Activated naive CD4-positive, alpha-beta T cell treated with anti-CD3 and anti-CD28 coated beads, Interleukin-2, amount 10 ng/mL, durations not matched to agents 7 days and 5 days (primary cell): ENCODE results near the gene SLC35F3.

ENCODE experiments used
- CTCF ChIA-PET: fragments of 350-600 bp; sonication (Branson Sonifier 250); formaldehyde crosslinking; loops from one replicate; lab custom pipeline; 2021; ENCODE audit warnings: antibody characterized with exemption; lab: Charles Lee
- DNase-seq: peaks from one replicate; pipeline ENCODE4 v3.0.0-alpha.2; 2020
- H3K27ac Mint-ChIP-seq: one replicate; pipeline ENCODE4 v1.8.0; 2021; ENCODE audit warnings: mild to moderate bottlenecking, moderate library complexity, mixed read lengths
- H3K27me3 Mint-ChIP-seq: one replicate; pipeline ENCODE4 v1.8.0; 2021; ENCODE audit warnings: mild to moderate bottlenecking, mixed read lengths
- H3K36me3 Mint-ChIP-seq: one replicate; pipeline ENCODE4 v1.8.0; 2021; ENCODE audit warnings: mixed read lengths
- H3K4me1 Mint-ChIP-seq: one replicate; pipeline ENCODE4 v1.8.0; 2021; ENCODE audit warnings: mixed read lengths
- H3K4me3 Mint-ChIP-seq: one replicate; pipeline ENCODE4 v1.8.0; 2021; ENCODE audit warnings: mild to moderate bottlenecking, moderate library complexity, mixed read lengths
- H3K9me3 Mint-ChIP-seq: one replicate; pipeline ENCODE4 v1.8.0; 2021; ENCODE audit warnings: mixed read lengths

Gene SLC35F3

GRCh38 chr1:234302354-234302962 lies 398.0 kb downstream of the SLC35F3 start:
- H3K27me3 Mint-ChIP-seq: peaks cover 9% of the 10 kb centered on the region
- CTCF ChIA-PET: interaction anchor here (1.0 to 1.5 kb wide), 3 partner anchors 9 to 149 kb away, joined by 3 read pairs; no protein-coding TSS in a partner anchor
- peaks cover 1% of the 10 kb centered on the region for H3K36me3 Mint-ChIP-seq
- H3K4me3 Mint-ChIP-seq: no peak overlapping the region
- H3K27ac Mint-ChIP-seq: no peak overlapping the region
- H3K4me1 Mint-ChIP-seq: no peaks in the 10 kb centered on the region
- H3K9me3 Mint-ChIP-seq: no peaks in the 10 kb centered on the region
- no peak for DNase-seq

DNA sequence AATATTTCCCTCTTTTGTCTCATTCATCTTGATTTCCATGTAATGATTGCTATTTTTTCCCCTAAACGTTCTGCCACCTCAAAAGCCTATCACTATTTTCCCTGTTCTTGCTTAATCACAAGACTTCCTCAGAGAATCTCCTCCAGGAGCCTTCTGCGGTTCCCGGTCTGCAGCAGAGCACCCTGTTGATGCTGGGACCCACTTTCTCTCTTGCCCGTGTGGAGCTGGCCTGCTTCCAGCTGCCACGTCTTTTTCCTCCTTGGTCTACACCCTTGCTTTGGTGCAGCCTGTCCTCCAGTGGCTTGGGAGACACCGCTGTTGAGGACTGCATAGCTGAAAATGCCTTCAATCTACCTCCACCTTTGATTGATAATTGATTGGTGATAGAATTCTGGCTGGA lies 398.8 kb downstream of the SLC35F3 start:
- DNase-seq: no peak
- H3K27ac Mint-ChIP-seq: no peak overlapping the region
- H3K4me3 Mint-ChIP-seq: no peak overlapping the region
- CTCF ChIA-PET: interaction anchor here (1.0 to 1.3 kb wide), 2 partner anchors 8 to 90 kb away, joined by 3 read pairs; no protein-coding TSS in a partner anchor
- H3K9me3 Mint-ChIP-seq: no peaks in the 10 kb centered on the region
- no peaks in the 10 kb centered on the region for H3K4me1 Mint-ChIP-seq
- peaks cover 9% of the 10 kb centered on the region for H3K27me3 Mint-ChIP-seq
- peaks cover 3% of the 10 kb centered on the region for H3K36me3 Mint-ChIP-seq

GRCh38 chr1:234307726-234308125 lies 403.2 kb downstream of the SLC35F3 start:
- no peak for DNase-seq
- H3K4me1 Mint-ChIP-seq: peaks cover 6% of the 10 kb centered on the region
- H3K27ac Mint-ChIP-seq: no peak overlapping the region
- CTCF ChIA-PET: interaction anchor here (0.7 to 8.5 kb wide), 8 partner anchors 7 to 193 kb away, joined by 3 to 169 read pairs (median 8); no protein-coding TSS in a partner anchor
- H3K27me3 Mint-ChIP-seq: peaks cover 4% of the 10 kb centered on the region
- H3K36me3 Mint-ChIP-seq: peaks cover 3% of the 10 kb centered on the region
- no peak overlapping the region for H3K4me3 Mint-ChIP-seq
- no peaks in the 10 kb centered on the region for H3K9me3 Mint-ChIP-seq

DNA sequence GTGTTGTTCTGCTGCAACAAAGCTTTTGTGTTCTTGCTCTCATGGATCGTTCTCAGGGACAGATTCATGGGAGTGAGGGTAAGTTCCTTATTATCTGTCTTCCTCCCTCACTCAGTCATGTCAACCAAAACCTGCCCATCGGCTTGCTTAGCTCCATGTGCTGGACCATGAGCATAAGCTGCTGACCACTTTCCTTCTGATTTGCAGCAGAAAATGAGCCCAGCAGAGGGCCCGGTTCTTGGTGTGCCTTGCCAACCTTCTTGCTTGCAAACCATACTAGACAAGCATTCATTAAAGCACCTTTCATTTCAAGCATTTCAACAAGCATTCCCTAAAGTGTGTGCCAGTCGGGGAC lies 404.7 kb downstream of the SLC35F3 start:
- Mint-ChIP-seq H3K27ac (no peak overlapping the region), H3K4me3 (no peak overlapping the region), H3K36me3 (peaks cover 3% of the 10 kb centered on the region), H3K4me1 (peaks cover 6% of the 10 kb centered on the region), H3K27me3 (peaks cover 4% of the 10 kb centered on the region), H3K9me3 (no peaks in the 10 kb centered on the region)
- CTCF ChIA-PET: interaction anchor here (0.8 to 8.5 kb wide), 33 partner anchors 9 to 204 kb away, joined by 3 to 169 read pairs (median 7); no protein-coding TSS in a partner anchor
- DNase-seq: no peak

- Mint-ChIP-seq H3K27ac (no peak overlapping the region), H3K4me3 (no peak overlapping the region), H3K9me3 (no peaks in the 10 kb centered on the region), H3K27me3 (peaks cover 4% of the 10 kb centered on the region), H3K4me1 (peaks cover 6% of the 10 kb centered on the region), H3K36me3 (peaks cover 3% of the 10 kb centered on the region)
- CTCF ChIA-PET: interaction anchor here (0.7 to 8.5 kb wide), 46 partner anchors 9 to 1107 kb away, joined by 3 to 169 read pairs (median 6); no protein-coding TSS in a partner anchor
- DNase-seq: peak; percentile 80
Observed at GRCh38 chr1:234309598-234310459, 405.4 kb downstream of the SLC35F3 start.

- no peak overlapping the region for H3K27ac Mint-ChIP-seq
- H3K4me3 Mint-ChIP-seq: no peak overlapping the region
- no peaks in the 10 kb centered on the region for H3K9me3 Mint-ChIP-seq
- CTCF ChIA-PET: interaction anchor here (0.7 to 8.5 kb wide), 44 partner anchors 8 to 1106 kb away, joined by 3 to 169 read pairs (median 6); no protein-coding TSS in a partner anchor
- peaks cover 4% of the 10 kb centered on the region for H3K27me3 Mint-ChIP-seq
- no peak for DNase-seq
- peaks cover 6% of the 10 kb centered on the region for H3K4me1 Mint-ChIP-seq
- peaks cover 3% of the 10 kb centered on the region for H3K36me3 Mint-ChIP-seq
Observed at GRCh38 chr1:234310460-234310817, 406.0 kb downstream of the SLC35F3 start.

GRCh38 chr1:234311414-234311813 lies 406.9 kb downstream of the SLC35F3 start:
- H3K4me3 Mint-ChIP-seq: no peak overlapping the region
- CTCF ChIA-PET: interaction anchor here (0.8 to 8.5 kb wide), 9 partner anchors 9 to 1105 kb away, joined by 3 to 169 read pairs (median 7); no protein-coding TSS in a partner anchor
- no peak overlapping the region for H3K27ac Mint-ChIP-seq
- peaks cover 3% of the 10 kb centered on the region for H3K36me3 Mint-ChIP-seq
- DNase-seq: no peak
- H3K9me3 Mint-ChIP-seq: no peaks in the 10 kb centered on the region
- H3K27me3 Mint-ChIP-seq: peaks cover 6% of the 10 kb centered on the region
- peaks cover 6% of the 10 kb centered on the region for H3K4me1 Mint-ChIP-seq

DNA sequence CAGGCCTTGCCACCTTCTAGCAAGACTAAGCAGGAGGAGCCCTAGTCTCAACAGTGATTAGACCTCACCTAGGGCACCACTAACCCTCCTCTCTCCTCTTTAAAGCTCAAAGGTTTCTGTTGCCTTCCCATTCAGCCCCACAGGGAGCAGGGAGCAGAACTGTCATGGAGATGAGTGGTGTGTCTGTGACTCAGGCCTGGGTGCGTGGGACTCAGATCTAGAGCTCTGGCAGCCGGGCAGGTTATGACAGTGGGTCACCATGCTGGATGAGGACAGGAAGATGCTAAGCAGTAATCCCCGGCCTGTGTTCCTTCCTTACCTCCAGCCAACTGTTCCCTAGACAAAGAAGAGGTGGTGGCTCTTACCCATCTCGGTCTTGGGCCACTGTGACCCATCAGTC lies 408.7 kb downstream of the SLC35F3 start:
- CTCF ChIA-PET: interaction anchor here (6.5 to 8.5 kb wide), 3 partner anchors 97 to 197 kb away, joined by 47 to 169 read pairs (median 78); no protein-coding TSS in a partner anchor
- Mint-ChIP-seq H3K27me3 (peaks cover 16% of the 10 kb centered on the region), H3K36me3 (no peaks in the 10 kb centered on the region), H3K4me1 (peaks cover 6% of the 10 kb centered on the region), H3K27ac (no peak overlapping the region), H3K9me3 (no peaks in the 10 kb centered on the region), H3K4me3 (no peak overlapping the region)
- DNase-seq: no peak

DNA sequence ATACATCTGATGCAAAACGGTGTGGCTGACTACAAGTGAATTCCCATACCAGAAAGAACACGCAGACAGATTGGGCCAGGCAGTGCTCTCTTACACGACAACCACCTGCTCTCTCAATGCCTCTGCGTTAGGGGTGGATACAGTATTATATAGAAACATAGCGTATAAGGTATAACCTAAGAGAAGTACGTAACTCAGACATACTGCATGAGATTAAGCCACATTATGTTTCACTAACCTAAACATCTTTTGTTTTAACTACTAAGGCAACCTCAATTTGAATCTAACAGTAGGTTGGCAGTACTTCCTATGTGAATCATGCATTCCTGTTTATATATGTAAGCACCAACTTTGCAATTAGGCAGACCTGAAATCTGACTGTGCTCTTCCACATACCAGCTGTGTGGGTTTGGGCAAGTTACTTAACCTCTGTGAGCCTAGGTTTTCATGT lies 410.6 kb downstream of the SLC35F3 start:
- peaks cover 2% of the 10 kb centered on the region for H3K36me3 Mint-ChIP-seq
- CTCF ChIA-PET: interaction anchor here (0.6 to 6.5 kb wide), 4 partner anchors 12 to 1201 kb away, joined by 3 to 47 read pairs (median 3); no protein-coding TSS in a partner anchor

DNA sequence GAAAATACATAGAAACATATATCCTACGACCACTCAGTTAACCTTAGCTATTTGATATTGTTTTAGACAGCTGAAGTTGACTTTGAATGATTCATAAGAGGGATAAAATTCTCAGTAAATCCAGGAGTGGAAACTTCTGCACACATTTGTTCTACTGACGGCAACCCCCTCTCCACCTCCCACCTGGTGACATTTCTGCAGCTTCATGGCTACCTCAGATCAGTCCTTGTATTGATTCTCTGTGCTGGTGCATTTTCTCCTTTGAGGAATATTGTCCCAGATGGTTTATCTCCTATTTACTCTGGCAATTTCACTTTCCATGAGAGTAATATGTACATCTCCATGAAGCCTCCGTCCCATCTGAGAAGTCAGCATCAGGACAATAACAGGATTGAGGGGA lies 411.1 kb downstream of the SLC35F3 start:
- H3K36me3 Mint-ChIP-seq: peaks cover 2% of the 10 kb centered on the region
- H3K9me3 Mint-ChIP-seq: no peaks in the 10 kb centered on the region
- H3K4me1 Mint-ChIP-seq: no peaks in the 10 kb centered on the region
- CTCF ChIA-PET: interaction anchor here (0.6 to 1.0 kb wide), 3 partner anchors 11 to 1200 kb away, joined by 3 read pairs; no protein-coding TSS in a partner anchor
- no peak overlapping the region for H3K27ac Mint-ChIP-seq
- H3K27me3 Mint-ChIP-seq: peaks cover 16% of the 10 kb centered on the region
- no peak for DNase-seq
- H3K4me3 Mint-ChIP-seq: no peak overlapping the region

More for the DNA sequence above, 410.6 kb downstream of the SLC35F3 start:
- Mint-ChIP-seq H3K27ac (no peak overlapping the region), H3K4me3 (no peak overlapping the region), H3K27me3 (peaks cover 16% of the 10 kb centered on the region), H3K4me1 (peaks cover 2% of the 10 kb centered on the region), H3K9me3 (no peaks in the 10 kb centered on the region)
- no peak for DNase-seq

DNA sequence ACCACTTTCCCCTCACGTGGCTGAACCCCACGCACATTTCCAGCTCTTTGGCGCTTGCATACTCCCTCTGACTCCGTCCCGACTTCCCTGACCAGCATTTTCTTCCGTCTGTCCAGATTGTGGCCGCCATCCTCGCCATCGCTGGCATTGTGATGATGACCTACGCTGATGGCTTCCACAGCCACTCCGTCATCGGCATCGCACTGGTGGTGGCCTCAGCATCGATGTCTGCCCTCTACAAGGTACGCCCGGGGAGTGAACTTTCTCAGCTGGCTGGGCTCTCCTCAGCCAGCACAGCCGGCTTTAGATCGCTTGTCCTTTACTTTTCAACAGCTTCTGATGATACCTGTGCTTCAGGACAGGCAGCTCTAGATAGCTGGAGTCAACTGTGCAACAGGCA lies 412.0 kb downstream of the SLC35F3 start:
- CTCF ChIA-PET: interaction anchor here (1.3 to 2.4 kb wide), 2 partner anchors 9 to 11 kb away, joined by 4 to 7 read pairs; no protein-coding TSS in a partner anchor
- Mint-ChIP-seq H3K27me3 (peaks cover 16% of the 10 kb centered on the region), H3K4me3 (no peak overlapping the region)

GRCh38 chr1:234316937-234317336 lies 412.5 kb downstream of the SLC35F3 start:
- H3K27ac Mint-ChIP-seq: no peak overlapping the region
- H3K4me3 Mint-ChIP-seq: no peak overlapping the region
- CTCF ChIA-PET: interaction anchor here (1.3 to 2.4 kb wide), 2 partner anchors 9 to 10 kb away, joined by 4 to 7 read pairs; no protein-coding TSS in a partner anchor
- no peaks in the 10 kb centered on the region for H3K9me3 Mint-ChIP-seq
- H3K4me1 Mint-ChIP-seq: peaks cover 4% of the 10 kb centered on the region
- DNase-seq: no peak
- peaks cover 16% of the 10 kb centered on the region for H3K27me3 Mint-ChIP-seq
- H3K36me3 Mint-ChIP-seq: peaks cover 3% of the 10 kb centered on the region

More for the DNA sequence above, 412.0 kb downstream of the SLC35F3 start:
- no peaks in the 10 kb centered on the region for H3K9me3 Mint-ChIP-seq
- H3K4me1 Mint-ChIP-seq: peaks cover 3% of the 10 kb centered on the region
- DNase-seq: no peak
- no peak overlapping the region for H3K27ac Mint-ChIP-seq
- H3K36me3 Mint-ChIP-seq: peaks cover 3% of the 10 kb centered on the region

- H3K27ac Mint-ChIP-seq: no peak overlapping the region
- peaks cover 16% of the 10 kb centered on the region for H3K4me1 Mint-ChIP-seq
- no peak for DNase-seq
- peaks cover 12% of the 10 kb centered on the region for H3K36me3 Mint-ChIP-seq
- no peaks in the 10 kb centered on the region for H3K9me3 Mint-ChIP-seq
- H3K27me3 Mint-ChIP-seq: peaks cover 24% of the 10 kb centered on the region
- H3K4me3 Mint-ChIP-seq: no peak overlapping the region
- CTCF ChIA-PET: no interaction called here
Observed at GRCh38 chr1:234320069-234320468, 415.6 kb downstream of the SLC35F3 start.

- no peak overlapping the region for H3K4me3 Mint-ChIP-seq
- H3K27me3 Mint-ChIP-seq: peaks cover 29% of the 10 kb centered on the region
- H3K4me1 Mint-ChIP-seq: peaks cover 19% of the 10 kb centered on the region
- H3K9me3 Mint-ChIP-seq: no peaks in the 10 kb centered on the region
- H3K27ac Mint-ChIP-seq: no peak overlapping the region
- peaks cover 12% of the 10 kb centered on the region for H3K36me3 Mint-ChIP-seq
- DNase-seq: no peak
- CTCF ChIA-PET: no interaction called here
Observed at GRCh38 chr1:234320549-234320948, 416.1 kb downstream of the SLC35F3 start.
